WTC11 (cell line): Measurements from ENCODE around the gene FOXI1. TPM values are rescaled to one million over a fixed set of nuclear protein-coding genes. Genes with fewer than 3 reads are reported as not detected.

Experiments
- ATAC-seq: fragments of 200-7000 bp; cut with Tn5 transposase; 2 replicates; pipeline ENCODE4 v1.10.0; 2021; ENCODE audit warnings: mild to moderate bottlenecking, moderate library complexity
- CTCF ChIA-PET: fragments of 300-600 bp; sonication (Branson Sonifier 250); formaldehyde crosslinking; loops from one replicate; lab custom pipeline; 2021; ENCODE audit warnings: antibody characterized with exemption; lab: Charles Lee
- POLR2A ChIA-PET: fragments of 350-600 bp; sonication (Branson Sonifier 250); formaldehyde crosslinking; loops from one replicate; lab custom pipeline; 2021; ENCODE audit warnings: antibody characterized with exemption; lab: Charles Lee
- DNase-seq: peaks from one replicate; pipeline ENCODE4 v3.0.0; 2021; ENCODE audit warnings: low spot score
- H3K27ac Mint-ChIP-seq: 2 replicates; pipeline ENCODE4 v1.8.0; 2021; ENCODE audit warnings: mixed read lengths
- H3K27me3 Mint-ChIP-seq: 2 replicates; pipeline ENCODE4 v1.8.0; 2021; ENCODE audit warnings: low read depth, mild to moderate bottlenecking, moderate library complexity, mixed read lengths
- H3K36me3 Mint-ChIP-seq: 2 replicates; pipeline ENCODE4 v1.8.0; 2021; ENCODE audit warnings: mixed read lengths
- H3K4me1 Mint-ChIP-seq: 2 replicates; pipeline ENCODE4 v1.8.0; 2022; ENCODE audit warnings: mixed read lengths
- H3K4me3 Mint-ChIP-seq: 2 replicates; pipeline ENCODE4 v1.8.0; 2021; ENCODE audit warnings: mild to moderate bottlenecking, moderate library complexity, mixed read lengths
- H3K9me3 Mint-ChIP-seq: 2 replicates; pipeline ENCODE4 v1.8.0; 2021; ENCODE audit warnings: mixed read lengths
- AFF4 ChIP-seq: sonication (generic); formaldehyde crosslinking; IDR thresholded peaks from 2 replicates; pipeline ENCODE4 v1.8.1; 2023; ENCODE audit warnings: mild to moderate bottlenecking, missing genetic modification reagents, borderline replicate concordance
- E2F1 ChIP-seq: sonication (generic); formaldehyde crosslinking; IDR thresholded peaks from 2 replicates; pipeline ENCODE4 v1.8.0; 2022; ENCODE audit warnings: mild to moderate bottlenecking, missing genetic modification reagents
- ELF4 ChIP-seq: sonication (generic); formaldehyde crosslinking; IDR thresholded peaks from 2 replicates; pipeline ENCODE4 v1.8.1; 2022; ENCODE audit warnings: low read depth, mild to moderate bottlenecking, moderate library complexity, missing genetic modification reagents
- JAZF1 ChIP-seq: fragments of 250-450 bp; sonication (Bioruptor Pico); IDR thresholded peaks from 2 replicates; pipeline ENCODE4 v1.9.0; 2021; ENCODE audit warnings: moderate library complexity, mild to moderate bottlenecking, inconsistent platforms
- JUN ChIP-seq: sonication (generic); formaldehyde crosslinking; IDR thresholded peaks from 2 replicates; pipeline ENCODE4 v1.8.0; 2023; ENCODE audit warnings: mild to moderate bottlenecking, missing genetic modification reagents
- PREB ChIP-seq: sonication (generic); formaldehyde crosslinking; IDR thresholded peaks from 2 replicates; pipeline ENCODE4 v1.8.1; 2022; ENCODE audit warnings: mild to moderate bottlenecking, missing genetic modification reagents, moderate library complexity, borderline replicate concordance
- SP1 ChIP-seq: sonication (generic); formaldehyde crosslinking; conservative IDR thresholded peaks from 2 replicates; pipeline ENCODE4 v1.8.1; 2022; ENCODE audit warnings: missing genetic modification reagents
- STAT6 ChIP-seq: sonication (generic); formaldehyde crosslinking; conservative IDR thresholded peaks from 2 replicates; pipeline ENCODE4 v1.8.1; 2023; ENCODE audit warnings: mild to moderate bottlenecking, low read depth, missing genetic modification reagents, moderate library complexity
- TP53 ChIP-seq: sonication (generic); formaldehyde crosslinking; IDR thresholded peaks from 2 replicates; pipeline ENCODE4 v1.8.1; 2023; ENCODE audit warnings: mild to moderate bottlenecking, missing genetic modification reagents
- USF1 ChIP-seq: sonication (generic); formaldehyde crosslinking; IDR thresholded peaks from 2 replicates; pipeline ENCODE4 v1.8.0; 2022; ENCODE audit warnings: mild to moderate bottlenecking, missing genetic modification reagents
- ZNF138 ChIP-seq: sonication (generic); formaldehyde crosslinking; conservative IDR thresholded peaks from 2 replicates; pipeline ENCODE4 v1.8.1; 2022; ENCODE audit warnings: mild to moderate bottlenecking, moderate library complexity, missing genetic modification reagents
- ZNF232 ChIP-seq: sonication (generic); formaldehyde crosslinking; IDR thresholded peaks from 2 replicates; pipeline ENCODE4 v1.8.0; 2022; ENCODE audit warnings: mild to moderate bottlenecking, missing genetic modification reagents
- ZNF317 ChIP-seq: sonication (generic); formaldehyde crosslinking; IDR thresholded peaks from 2 replicates; pipeline ENCODE4 v1.8.1; 2023; ENCODE audit warnings: low read depth, mild to moderate bottlenecking, moderate library complexity, missing genetic modification reagents, borderline replicate concordance
- ZNF396 ChIP-seq: fragments of 250-450 bp; sonication (Bioruptor Pico); IDR thresholded peaks from 2 replicates; pipeline ENCODE4 v1.8.0; 2021; ENCODE audit warnings: mild to moderate bottlenecking, moderate library complexity, borderline replicate concordance
- ZNF671 ChIP-seq: fragments of 250-450 bp; sonication (Bioruptor Pico); IDR thresholded peaks from 2 replicates; pipeline ENCODE4 v1.8.0; 2021; ENCODE audit warnings: mild to moderate bottlenecking
- total RNA-seq: library from RNA; stranded (reverse); gene quantifications from 3 replicates; pipeline ENCODE4 v1.2.3, GENCODE V29; 2021
- TF ChIP-seq, protein P1 (sequence below): sonication (generic); formaldehyde crosslinking; IDR thresholded peaks from 2 replicates; pipeline ENCODE4 v1.8.1; 2022; ENCODE audit warnings: missing genetic modification reagents, borderline replicate concordance
- TF ChIP-seq, protein P2 (sequence below): sonication (generic); formaldehyde crosslinking; IDR thresholded peaks from 2 replicates; pipeline ENCODE4 v1.8.0; 2022; ENCODE audit warnings: mild to moderate bottlenecking, missing genetic modification reagents

The FOXI1 gene
- total RNA-seq, 1 experiment from 2014 or later: not detected

GRCh38 chr5:170126626-170127025, 20.9 kb downstream of the FOXI1 start:
- ChIA-PET CTCF (no interaction called here), POLR2A (no interaction called here)
- H3K27me3 Mint-ChIP-seq: no peaks in the 10 kb centered on the region

GRCh38 chr5:170131235-170131634, 25.5 kb downstream of the FOXI1 start:
- no peaks in the 10 kb centered on the region for H3K27me3 Mint-ChIP-seq
- no peak overlapping the region for H3K27ac Mint-ChIP-seq
- CTCF ChIA-PET: interaction anchor here (0.5 kb wide), 1 partner anchor 495 kb away, joined by 4 read pairs; no protein-coding TSS in a partner anchor
- peaks cover 3% of the 10 kb centered on the region; the same call in 1 of the 2 replicates for H3K36me3 Mint-ChIP-seq
- no peaks in the 10 kb centered on the region for H3K4me1 Mint-ChIP-seq
- no peak for DNase-seq
- POLR2A ChIA-PET: no interaction called here
- H3K9me3 Mint-ChIP-seq: peaks cover 12% of the 10 kb centered on the region
- H3K4me3 Mint-ChIP-seq: no peak overlapping the region
- ATAC-seq: no peak
- TF ChIP-seq TP53 (CRISPR knock-in tag) (no peak), STAT6 (CRISPR knock-in tag) (no peak), E2F1 (CRISPR knock-in tag) (no peak)
- TF ChIP-seq, protein P1, sequence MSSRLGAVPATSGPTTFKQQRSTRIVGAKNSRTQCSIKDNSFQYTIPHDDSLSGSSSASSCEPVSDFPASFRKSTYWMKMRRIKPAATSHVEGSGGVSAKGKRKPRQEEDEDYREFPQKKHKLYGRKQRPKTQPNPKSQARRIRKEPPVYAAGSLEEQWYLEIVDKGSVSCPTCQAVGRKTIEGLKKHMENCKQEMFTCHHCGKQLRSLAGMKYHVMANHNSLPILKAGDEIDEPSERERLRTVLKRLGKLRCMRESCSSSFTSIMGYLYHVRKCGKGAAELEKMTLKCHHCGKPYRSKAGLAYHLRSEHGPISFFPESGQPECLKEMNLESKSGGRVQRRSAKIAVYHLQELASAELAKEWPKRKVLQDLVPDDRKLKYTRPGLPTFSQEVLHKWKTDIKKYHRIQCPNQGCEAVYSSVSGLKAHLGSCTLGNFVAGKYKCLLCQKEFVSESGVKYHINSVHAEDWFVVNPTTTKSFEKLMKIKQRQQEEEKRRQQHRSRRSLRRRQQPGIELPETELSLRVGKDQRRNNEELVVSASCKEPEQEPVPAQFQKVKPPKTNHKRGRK (CRISPR knock-in tag): no peak

More at GRCh38 chr5:170126626-170127025, 20.9 kb downstream of the FOXI1 start:
- Mint-ChIP-seq H3K4me3 (no peak overlapping the region), H3K9me3 (peaks cover 19% of the 10 kb centered on the region), H3K4me1 (no peaks in the 10 kb centered on the region), H3K27ac (no peak overlapping the region), H3K36me3 (peaks cover 10% of the 10 kb centered on the region)
- DNase-seq (no peak), ATAC-seq (no peak)
- no peak for TF ChIP-seq ZNF396 (CRISPR knock-in tag)
- TF ChIP-seq ZNF317: no peak
- TF ChIP-seq AFF4 (CRISPR knock-in tag): no peak
- no peak for TF ChIP-seq ZNF671
- no peak for TF ChIP-seq JAZF1 (CRISPR knock-in tag)
- TF ChIP-seq USF1 (CRISPR knock-in tag): no peak
- no peak for TF ChIP-seq ZNF138 (CRISPR knock-in tag)
- TF ChIP-seq, protein P2, sequence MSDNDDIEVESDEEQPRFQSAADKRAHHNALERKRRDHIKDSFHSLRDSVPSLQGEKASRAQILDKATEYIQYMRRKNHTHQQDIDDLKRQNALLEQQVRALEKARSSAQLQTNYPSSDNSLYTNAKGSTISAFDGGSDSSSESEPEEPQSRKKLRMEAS (CRISPR knock-in tag): no peak
- no peak for TF ChIP-seq ZNF232
- no peak for TF ChIP-seq PREB (CRISPR knock-in tag)
- TF ChIP-seq JUN (CRISPR knock-in tag): no peak
- no peak for TF ChIP-seq SP1 (CRISPR knock-in tag)
- TF ChIP-seq, protein P1 (CRISPR knock-in tag): no peak
- TF ChIP-seq ELF4 (CRISPR knock-in tag): no peak
